GM21367 (cell line): ENCODE data around the gene DIO3.

ENCODE experiments used
- ATAC-seq: cut with Tn5 transposase; IDR thresholded peaks from one replicate; pipeline ENCODE4 v1.9.1; 2021; ENCODE audit not compliant: unreplicated experiment

DIO3 gene

GRCh38 chr14:101579372-101580080, 18.2 kb downstream of the DIO3 start:
- ATAC-seq: no peak

DNA sequence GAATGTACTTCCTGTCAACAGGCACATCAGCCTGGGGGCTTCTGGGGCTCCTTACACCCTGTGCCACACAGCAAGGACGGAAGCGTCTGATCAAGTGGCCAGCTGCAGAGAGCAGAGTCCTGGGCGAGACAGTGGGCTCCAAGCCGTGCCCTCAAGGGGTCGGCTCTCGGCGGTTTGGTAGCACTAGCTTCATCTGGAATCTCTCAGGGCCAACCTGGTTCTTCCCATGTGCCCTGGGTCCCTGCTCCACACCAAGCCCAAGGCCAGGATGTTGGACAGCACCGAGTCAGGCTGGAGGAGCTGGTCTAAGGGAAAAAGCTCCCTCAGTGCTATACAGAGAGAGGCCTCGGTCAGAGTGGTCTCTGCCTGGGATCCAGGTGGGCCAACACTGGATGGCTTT, 20.5 kb downstream of the DIO3 start:
- ATAC-seq: no peak

DNA sequence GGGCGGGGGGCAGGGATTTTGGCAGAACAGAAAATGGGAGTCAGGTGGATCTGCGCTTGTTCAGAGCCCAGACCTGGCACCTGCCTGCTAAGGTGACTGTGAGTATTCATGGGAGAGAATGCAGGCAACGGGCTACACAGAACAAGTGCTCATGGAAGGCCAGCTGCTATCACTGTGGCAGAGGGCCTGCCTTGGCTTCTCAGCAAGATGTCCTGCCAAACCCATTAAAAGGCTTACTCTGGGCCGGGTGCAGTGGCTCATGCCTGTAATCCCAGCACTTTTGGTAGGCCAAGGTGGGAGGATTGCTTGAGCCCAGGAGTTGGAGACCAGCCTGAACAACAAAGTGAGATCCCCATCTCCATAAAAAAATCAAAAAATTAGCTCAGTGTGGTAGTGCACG, 21.0 kb downstream of the DIO3 start:
- no peak for ATAC-seq

DNA sequence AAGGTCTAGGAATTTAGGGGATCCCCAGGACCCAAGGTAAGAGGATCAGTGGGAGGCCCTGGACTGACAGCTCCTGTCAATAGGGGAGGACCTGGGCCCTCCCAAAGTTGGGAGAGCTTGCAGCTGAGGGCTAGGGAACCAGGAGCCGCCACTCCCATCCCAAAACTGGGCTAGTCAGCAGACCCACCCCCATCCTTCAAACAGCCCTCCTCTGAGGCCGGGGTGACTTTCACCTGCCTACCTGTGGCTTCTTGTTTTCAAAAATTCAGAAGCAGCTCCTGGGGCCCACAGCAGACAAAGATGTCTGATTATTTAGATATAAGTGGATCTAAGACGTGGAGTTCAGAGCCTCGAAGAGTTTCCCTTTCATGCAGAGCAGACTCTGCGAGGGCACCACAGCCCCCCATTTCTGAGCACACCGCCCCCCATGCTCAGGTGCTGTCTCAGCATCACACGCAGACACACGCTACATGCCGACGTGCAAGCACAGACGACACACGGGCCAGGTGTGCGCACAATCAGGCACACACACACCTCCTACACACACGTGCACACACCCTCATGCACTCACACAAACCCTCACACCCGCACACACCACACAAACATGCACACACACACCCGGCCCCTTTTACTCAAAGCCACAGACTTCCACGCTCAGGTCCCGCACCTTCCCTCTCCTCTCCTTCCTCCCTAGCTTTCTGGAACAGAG, 21.9 kb downstream of the DIO3 start:
- ATAC-seq: no peak

- no peak for ATAC-seq
These were observed 22.4 kb downstream of the DIO3 start for GRCh38 chr14:101583715-101584054.

DNA sequence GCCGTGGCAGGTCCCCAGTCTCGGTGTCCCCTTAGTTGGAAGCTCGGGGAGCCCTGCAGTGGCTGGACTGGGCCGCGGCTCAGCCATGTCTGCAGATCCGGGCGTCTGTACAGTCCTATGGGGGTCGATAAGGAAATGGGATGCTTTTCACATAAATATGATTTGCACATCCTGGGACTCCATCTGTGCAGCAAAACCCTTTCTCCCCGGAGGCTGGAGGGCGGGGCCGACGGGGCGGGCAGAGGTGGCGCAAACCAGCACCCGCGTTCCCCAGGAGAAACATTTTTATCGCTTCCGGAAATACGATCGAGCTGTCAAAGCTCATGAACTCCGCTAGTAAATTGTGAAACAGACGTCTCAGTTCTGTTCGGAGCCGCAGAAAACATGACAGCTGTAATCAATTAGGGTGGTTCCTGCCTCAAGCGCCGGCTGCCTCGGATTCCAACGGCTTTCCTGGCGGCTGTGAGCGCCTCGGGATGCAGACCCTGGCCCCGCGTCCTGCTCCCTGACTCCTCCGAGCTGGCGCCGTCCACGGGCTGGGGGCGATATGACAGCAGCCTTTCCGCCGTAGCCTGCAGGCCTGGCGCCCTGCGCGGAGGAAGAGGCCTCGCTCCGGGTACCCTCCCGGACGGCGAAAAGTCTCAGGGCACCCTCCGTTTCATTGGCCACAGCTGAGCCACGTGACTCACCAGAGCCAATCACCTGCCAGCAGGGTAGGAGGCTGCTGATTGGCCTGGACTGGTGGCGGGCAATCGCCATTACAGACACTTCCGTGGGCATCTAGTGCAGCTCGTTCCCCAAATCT, 23.0 kb downstream of the DIO3 start:
- ATAC-seq: no peak

- no peak for ATAC-seq
These were observed 23.9 kb downstream of the DIO3 start for GRCh38 chr14:101585211-101585610.

DNA sequence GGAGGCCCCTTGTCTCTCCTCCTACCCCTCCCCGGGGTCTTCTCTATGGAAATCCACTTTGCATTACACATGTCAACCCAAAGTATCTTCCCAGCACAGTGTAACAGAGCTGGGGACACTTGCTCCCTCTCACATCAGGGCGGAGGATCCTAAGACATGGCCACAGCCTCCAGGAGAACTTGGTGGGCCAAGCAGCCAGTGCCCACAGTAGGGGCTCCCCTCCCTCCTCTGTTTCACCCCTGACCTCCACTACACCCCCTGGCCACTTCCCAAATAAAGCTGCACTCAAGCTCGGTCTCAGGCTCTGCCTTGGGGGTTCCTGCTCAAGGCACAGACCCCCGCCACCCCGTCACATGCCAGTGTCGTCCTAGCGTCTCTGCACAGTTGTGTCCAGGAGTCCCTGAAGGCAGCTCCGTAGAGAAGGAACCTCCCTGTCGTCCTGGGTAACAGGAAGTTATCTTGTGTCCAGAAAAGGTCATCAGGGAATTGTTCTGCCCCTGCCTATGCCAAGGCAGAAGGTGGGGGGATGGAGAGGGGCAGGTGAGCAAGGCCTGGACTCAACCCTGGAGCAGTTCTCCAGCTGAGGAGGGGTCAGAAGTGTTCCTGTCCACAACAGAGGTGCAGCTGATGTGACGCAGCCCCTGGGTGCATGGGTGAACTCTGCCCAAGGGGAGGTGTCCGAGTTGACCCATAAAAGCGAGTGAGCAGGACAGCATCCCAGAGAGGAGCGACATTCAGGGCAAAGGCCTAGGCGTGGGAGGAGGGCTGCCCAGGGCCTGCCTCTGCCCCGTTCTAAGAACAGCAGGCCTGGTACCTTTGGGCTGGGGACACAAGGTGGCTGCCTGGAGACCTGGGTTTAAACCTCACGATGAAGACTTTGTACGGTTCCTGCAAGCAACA, 25.5 kb downstream of the DIO3 start:
- ATAC-seq: no peak

DNA sequence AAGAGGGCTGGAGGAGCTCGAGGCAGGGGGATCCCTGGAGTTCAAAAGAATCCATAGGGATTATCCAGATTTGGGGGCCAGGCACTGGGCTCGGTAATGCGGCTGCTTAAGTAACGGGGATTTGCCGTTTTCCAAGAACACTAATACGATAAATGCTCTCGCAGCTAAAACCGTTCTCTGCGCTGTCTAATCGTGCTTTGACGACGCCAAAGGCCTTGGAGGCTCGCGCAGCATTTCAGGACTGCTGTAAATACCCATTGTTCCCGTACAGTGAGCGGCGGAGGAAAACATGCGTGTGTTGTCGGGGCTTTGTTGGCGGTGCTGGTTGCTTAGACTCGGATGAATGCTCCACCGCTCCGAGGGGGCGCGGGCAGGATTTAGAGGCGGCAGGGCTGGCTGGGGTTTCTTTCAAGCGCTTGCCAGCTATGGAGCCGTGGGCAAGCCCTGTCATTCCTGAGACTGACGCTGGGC, 26.2 kb downstream of the DIO3 start:
- no peak for ATAC-seq

DNA sequence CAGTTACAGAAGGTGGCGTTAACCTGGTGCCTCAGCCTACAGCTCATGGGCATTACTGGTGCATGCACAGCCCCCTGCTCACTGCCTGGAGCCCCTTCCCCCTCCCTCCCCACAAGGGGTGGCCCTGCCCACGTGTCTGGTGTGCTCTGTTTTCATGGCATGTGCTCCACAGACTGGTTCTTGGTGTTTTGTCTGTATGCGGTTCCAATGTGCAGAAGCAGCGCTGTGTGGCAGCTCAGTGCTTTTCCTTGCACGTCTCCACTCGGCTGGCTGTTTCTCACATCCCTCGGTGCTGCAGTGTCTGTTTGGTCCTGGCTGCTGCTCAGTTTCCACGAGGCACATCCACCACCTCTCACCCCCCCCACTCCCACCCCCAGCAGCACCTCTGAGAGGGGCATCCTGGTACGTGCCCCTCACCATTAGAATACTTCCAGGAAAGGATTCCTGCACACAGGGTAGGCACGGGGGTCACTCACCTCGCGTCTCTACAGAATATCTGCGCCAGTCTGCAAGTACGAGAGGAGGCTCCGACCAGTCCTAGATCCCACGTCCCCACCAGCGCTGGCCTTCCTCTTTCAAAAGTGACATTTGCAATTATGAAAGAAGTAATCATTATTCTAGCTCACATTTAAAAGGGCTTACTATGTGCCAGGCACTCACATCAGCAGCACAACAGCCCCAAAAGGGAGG, 27.1 kb downstream of the DIO3 start:
- ATAC-seq: no peak

DNA sequence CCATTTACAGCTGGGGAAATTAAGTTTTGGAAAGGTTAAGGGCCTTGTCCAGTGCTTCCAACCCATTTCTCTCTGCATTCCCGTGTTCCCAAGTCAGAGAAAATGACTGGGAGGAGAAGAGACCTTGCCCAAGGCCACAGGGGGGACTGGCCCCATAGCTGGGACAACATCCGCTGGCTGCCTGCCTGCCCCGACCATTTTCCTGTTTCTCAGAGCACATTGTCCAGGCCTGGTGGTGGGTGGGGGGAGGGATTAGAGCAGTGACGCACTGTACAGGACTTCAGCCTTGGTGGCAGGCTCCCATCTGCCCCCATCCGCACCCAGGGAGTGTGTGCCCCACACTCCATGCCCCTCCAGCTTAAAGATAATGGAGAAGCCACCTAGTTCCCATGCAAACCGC, 27.7 kb downstream of the DIO3 start:
- ATAC-seq: no peak

DNA sequence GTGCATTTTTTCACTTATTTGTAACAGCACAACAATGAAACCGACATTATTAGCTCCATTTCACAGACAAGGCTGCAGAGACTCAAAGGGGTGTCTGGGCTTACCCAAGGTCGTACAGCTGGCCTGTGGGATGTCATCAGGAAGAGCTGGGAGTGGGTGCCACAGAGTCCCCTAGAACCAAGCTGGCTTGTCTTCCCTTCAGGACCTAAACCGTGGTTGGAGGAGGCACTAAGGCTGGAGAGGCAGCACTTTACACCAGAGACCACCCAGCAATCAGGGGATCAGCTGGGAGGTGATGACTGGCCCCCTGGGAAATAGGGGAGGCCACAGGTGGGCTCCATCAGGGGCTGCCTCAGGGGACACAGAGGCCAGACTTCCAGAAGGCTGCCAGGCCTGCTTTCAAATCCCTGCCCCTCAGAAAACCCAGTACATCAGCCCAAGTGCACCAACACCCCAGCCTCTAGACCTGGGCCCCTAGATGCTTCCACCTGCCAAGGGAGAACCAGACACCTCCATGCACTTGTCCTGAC, 28.3 kb downstream of the DIO3 start:
- no peak for ATAC-seq

- no peak for ATAC-seq
These were observed 28.8 kb downstream of the DIO3 start for GRCh38 chr14:101590062-101590461.

DNA sequence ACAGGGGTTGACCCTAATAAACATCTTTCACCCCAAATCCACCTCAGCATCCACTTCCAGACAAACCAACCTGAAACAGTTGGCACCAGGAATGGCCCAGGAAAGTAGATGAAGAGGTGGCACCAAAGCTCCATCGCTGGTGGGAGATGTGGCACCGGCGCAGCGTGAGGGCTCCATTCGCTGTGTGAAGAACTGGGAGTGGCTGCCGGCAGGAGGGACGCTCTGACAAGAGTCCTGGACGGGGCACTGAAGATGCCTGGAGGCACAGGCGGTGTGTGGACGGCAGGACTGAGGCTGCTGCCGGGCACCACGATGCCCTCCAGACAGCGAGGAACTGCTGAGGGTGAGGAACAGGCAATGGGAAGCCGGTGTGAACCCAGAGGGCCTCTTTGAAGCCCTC, 29.3 kb downstream of the DIO3 start:
- ATAC-seq: no peak

DNA sequence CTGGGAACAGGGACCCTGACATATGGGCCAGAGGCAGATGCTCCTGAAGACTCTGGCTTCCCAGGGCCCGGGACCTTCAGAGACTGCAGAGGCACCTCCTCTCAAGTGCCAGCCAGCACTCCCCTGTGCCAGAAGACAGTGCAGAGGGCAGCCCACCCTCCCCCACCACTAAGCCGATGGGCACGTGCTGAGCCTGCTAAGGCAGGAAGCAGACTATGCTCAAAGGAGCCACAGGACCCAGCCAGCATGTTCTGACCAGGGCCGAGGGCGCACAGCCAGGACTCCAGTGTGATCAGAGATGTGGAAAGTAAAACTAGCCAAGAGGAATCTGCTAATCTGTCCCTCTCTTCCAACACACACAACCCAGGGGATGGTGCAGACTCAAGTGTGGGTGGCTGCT, 29.8 kb downstream of the DIO3 start:
- no peak for ATAC-seq

DNA sequence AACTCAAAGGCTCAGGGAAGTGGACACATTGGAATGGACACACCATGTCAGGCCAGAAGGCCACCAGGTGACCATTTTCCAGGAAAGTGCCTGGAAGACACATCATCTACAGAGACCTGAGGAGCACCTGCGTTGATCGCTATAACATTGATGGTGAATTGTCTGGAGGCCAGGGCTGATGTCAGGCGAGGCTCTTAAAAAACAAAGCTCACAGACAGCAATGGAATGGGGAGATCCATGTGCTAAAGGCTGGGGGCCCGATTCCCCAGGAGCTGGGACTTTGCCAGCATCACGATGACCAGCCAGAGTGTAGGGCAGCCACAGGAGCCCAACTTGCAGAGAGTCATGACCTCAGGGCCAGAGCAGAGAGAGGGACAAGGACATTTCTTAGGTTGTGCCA, 30.3 kb downstream of the DIO3 start:
- ATAC-seq: no peak

DNA sequence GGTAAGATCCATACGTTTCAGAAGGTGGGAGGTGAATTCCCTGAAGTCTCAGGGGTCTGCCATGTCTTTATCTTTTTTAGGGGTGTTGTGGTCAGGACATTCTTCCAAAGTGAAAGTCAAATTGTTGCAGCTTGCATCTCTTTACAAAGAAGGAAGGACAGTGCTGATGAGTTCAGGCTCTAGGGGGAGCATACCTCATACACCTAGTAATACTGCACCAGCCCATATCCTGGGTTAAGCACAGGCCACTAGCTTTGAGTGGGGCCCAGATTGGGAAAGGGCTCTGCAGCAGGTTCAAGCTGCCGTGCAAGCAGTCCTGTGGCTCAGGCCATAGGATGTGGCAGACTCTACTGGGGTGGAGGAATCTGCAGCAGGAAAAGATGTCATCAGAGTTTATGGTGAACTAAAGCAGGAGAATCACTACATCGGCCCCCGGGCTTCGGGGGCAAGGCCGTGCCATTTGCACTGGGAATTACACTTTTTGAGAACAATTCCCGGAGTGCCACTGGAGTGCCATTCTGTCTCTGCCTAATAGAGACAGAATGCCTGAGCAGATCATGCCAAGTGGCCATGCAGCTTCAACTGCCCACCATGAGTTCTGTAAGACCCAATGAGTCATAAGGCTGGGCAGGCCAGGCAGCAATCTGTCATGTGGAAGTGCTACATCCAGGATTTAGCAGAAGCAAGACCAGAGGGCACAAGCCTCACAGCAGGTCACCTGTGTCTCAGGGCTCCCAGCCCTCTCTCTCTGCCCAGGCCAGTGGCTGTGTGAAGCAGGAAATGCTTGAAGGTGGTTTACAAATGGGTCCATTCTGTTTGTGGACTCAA, 32.3 kb downstream of the DIO3 start:
- no peak for ATAC-seq

GRCh38 chr14:101594511-101595148, 33.3 kb downstream of the DIO3 start:
- ATAC-seq: no peak

GRCh38 chr14:101595349-101595748, 34.1 kb downstream of the DIO3 start:
- ATAC-seq: no peak
